Lower leg skin (tissue), 3 donors: Measurements from ENCODE around the gene WDR54.

Experiments
- CTCF ChIP-seq, 3 donors: fragments of 450-650 bp; IDR thresholded peaks; one replicate each; pipeline ENCODE4 v1.5.1; 2016; ENCODE audit warnings: antibody characterized with exemption in 3 of 3, mild to moderate bottlenecking in 3 of 3, moderate library complexity in 2 of 3
- POLR2A ChIP-seq, 2 donors: fragments of 450-650 bp; IDR thresholded peaks; one replicate each; pipeline ENCODE4 v1.6.1; 2016 to 2017; ENCODE audit warnings: antibody characterized with exemption in 2 of 2, mild to moderate bottlenecking in 1 of 2, moderate library complexity in 1 of 2

- TF ChIP-seq CTCF (IDR thresholded peaks at IDR 0.05) (no peak), POLR2A (IDR thresholded peaks at IDR 0.05) (no peak)
Observed at GRCh38 chr2:74457129-74457548, 35.6 kb downstream of the WDR54 start.
